Sigmoid colon (tissue), 7 donors: ENCODE results near the gene TPCN1. TPM values are rescaled to one million over a fixed set of nuclear protein-coding genes. Genes with fewer than 3 reads are reported as not detected.
"Not testable (repeated sequence)": the region's sequence is repeated elsewhere in the genome, so short reads cannot be mapped to it uniquely, and the experiment has no call there.

Experiments
- DNase-seq: peaks from one replicate; pipeline ENCODE4 v3.0.0-alpha.2; 2019
- H3K27ac ChIP-seq, 4 donors: fragments of 200-600 bp; sonication (generic); one replicate each; pipeline ENCODE4 v1.5.1; 2016 to 2019; ENCODE audit warnings: mild to moderate bottlenecking in 1 of 4
- H3K27me3 ChIP-seq, 3 donors: fragments of 200-600 bp; sonication (generic); one replicate each; pipeline ENCODE4 v1.5.1; 2019; ENCODE audit warnings: mild to moderate bottlenecking in 1 of 3
- H3K36me3 ChIP-seq, 4 donors: fragments of 200-600 bp; sonication (generic); one replicate each; pipeline ENCODE4 v1.5.1; 2016 to 2019
- H3K4me1 ChIP-seq, 4 donors: fragments of 200-600 bp; sonication (generic); one replicate each; pipeline ENCODE4 v1.5.1; 2017 to 2019
- H3K4me3 ChIP-seq, 4 donors: fragments of 200-600 bp; sonication (generic); one replicate each; pipeline ENCODE4 v1.5.1; 2017 to 2019; ENCODE audit warnings: mild to moderate bottlenecking in 2 of 4, moderate library complexity in 1 of 4
- H3K9me3 ChIP-seq, 4 donors: fragments of 200-600 bp in 3 of 4; sonication (generic) in 3 of 4; one replicate each; pipeline versions ENCODE4 v1.5.1 to v1.6.1; 2013 to 2019
- EP300 ChIP-seq, 4 donors: sonication (generic); formaldehyde crosslinking; IDR thresholded peaks; one replicate each; pipeline ENCODE4 v1.6.1; 2017; ENCODE audit warnings: antibody characterized with exemption in 4 of 4
- POLR2A ChIP-seq, 2 donors: fragments of 450-650 bp; IDR thresholded peaks; one replicate each; pipeline ENCODE4 v1.6.1; 2016; ENCODE audit warnings: antibody characterized with exemption in 2 of 2, mild to moderate bottlenecking in 2 of 2, moderate library complexity in 2 of 2
- POLR2AphosphoS5 ChIP-seq, 4 donors: sonication (generic); formaldehyde crosslinking; IDR thresholded peaks; one replicate each; pipeline ENCODE4 v1.6.1; 2017; ENCODE audit warnings: antibody characterized with exemption in 4 of 4
- WGBS, 2 donors: extraction: QIAGEN DNeasy Blood & Tissue Kit; methylation state at CpG; one replicate each; pipeline ENCODE4 v1.1.7; 2013; 5-methylcytosine and 5-hydroxymethylcytosine counted together
- intact Hi-C: fragments of 100-400 bp; cut with DNase I; formaldehyde crosslinking; loops from one replicate; pipeline ENCODE4 v1.15.1; 2023
- polyA plus RNA-seq, 3 donors: library from polyadenylated mRNA; stranded (reverse); fragments of 200-250 nt; gene quantifications; one replicate each; pipeline ENCODE4 v1.2.3, GENCODE V29; 2013
- total RNA-seq, 4 donors: library from RNA; depleted of rRNA; stranded (reverse); fragments of >200 nt; gene quantifications; one replicate each; pipeline ENCODE4 v1.1.0, GENCODE V29; 2016
- TF ChIP-seq, protein P1 (sequence below), 4 experiments: fragments of 450-650 bp in 3 of 4; fragments of 200-600 bp in 1 of 4; IDR thresholded peaks; one replicate each; pipeline ENCODE4 v1.5.1; 2016 to 2019; ENCODE audit warnings: antibody characterized with exemption in 4 of 4, mild to moderate bottlenecking in 3 of 4, moderate library complexity in 2 of 4
- donor health status: healthy with polysubstance abuse.
- donor health status: Bipolar disorder and iron deficiency.
- donor health status: healthy.

Gene TPCN1
- total and polyA plus RNA-seq, 7 donors, result 6.0 to 51.5 (median 28.3) TPM

DNA sequence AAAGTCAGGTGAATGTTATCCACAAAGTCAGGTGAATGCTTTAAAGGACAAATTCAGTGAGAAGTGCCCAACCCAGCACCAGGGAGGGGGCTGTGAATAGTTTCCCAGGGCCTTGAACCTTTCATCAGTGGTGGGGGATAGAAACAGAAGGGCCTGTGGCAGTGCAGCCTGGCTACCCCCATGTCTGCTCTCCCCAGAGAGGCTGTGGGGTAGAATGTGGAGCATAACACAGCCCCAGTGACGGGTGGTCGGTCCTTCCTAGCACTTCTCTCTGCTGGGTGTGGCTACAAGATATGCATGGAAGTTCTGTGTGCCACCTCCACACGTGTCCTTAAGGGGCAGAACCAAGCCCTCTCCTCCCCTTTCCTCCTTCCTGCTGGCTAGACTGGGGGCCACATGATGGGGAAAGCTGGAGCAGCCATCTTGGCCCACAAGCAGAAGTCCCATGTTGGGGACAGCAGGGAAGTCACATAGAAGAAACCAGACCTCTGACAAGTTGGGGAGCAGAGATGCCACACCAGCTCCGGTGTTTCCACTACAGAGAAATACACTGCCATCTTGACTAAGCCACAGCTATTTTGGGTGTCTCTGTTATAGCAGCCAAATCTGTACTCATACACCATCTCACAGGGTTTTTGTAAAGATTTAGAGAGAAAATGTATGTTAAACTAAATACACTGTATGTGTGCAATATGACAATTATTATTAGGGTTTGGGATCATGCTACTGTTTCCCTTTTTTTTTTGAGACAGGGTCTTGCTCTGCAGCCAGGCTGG, 18.8 kb upstream of the TPCN1 start:
- H3K4me3 ChIP-seq, result no peak overlapping the region
- no peaks in the 10 kb centered on the region for H3K36me3 ChIP-seq
- TF ChIP-seq, protein P1, sequence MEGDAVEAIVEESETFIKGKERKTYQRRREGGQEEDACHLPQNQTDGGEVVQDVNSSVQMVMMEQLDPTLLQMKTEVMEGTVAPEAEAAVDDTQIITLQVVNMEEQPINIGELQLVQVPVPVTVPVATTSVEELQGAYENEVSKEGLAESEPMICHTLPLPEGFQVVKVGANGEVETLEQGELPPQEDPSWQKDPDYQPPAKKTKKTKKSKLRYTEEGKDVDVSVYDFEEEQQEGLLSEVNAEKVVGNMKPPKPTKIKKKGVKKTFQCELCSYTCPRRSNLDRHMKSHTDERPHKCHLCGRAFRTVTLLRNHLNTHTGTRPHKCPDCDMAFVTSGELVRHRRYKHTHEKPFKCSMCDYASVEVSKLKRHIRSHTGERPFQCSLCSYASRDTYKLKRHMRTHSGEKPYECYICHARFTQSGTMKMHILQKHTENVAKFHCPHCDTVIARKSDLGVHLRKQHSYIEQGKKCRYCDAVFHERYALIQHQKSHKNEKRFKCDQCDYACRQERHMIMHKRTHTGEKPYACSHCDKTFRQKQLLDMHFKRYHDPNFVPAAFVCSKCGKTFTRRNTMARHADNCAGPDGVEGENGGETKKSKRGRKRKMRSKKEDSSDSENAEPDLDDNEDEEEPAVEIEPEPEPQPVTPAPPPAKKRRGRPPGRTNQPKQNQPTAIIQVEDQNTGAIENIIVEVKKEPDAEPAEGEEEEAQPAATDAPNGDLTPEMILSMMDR (IDR thresholded peaks at IDR 0.05), result no peak
- TF ChIP-seq EP300 (IDR thresholded peaks at IDR 0.05) (no peak), POLR2AphosphoS5 (IDR thresholded peaks at IDR 0.05) (no peak)
- H3K9me3 ChIP-seq, result no peaks in the 10 kb centered on the region
- DNase-seq, result no peak
- intact Hi-C loops, result no loop called here
- no peaks in the 10 kb centered on the region for H3K27me3 ChIP-seq
- H3K4me1 ChIP-seq, result peaks cover 0 to 5% (median 0%) of the 10 kb centered on the region in 4 donors
- no peak overlapping the region for H3K27ac ChIP-seq
- WGBS, 2 donors, result 83 to 88% methylated on average over 4 of the region's 4 CpGs

DNA sequence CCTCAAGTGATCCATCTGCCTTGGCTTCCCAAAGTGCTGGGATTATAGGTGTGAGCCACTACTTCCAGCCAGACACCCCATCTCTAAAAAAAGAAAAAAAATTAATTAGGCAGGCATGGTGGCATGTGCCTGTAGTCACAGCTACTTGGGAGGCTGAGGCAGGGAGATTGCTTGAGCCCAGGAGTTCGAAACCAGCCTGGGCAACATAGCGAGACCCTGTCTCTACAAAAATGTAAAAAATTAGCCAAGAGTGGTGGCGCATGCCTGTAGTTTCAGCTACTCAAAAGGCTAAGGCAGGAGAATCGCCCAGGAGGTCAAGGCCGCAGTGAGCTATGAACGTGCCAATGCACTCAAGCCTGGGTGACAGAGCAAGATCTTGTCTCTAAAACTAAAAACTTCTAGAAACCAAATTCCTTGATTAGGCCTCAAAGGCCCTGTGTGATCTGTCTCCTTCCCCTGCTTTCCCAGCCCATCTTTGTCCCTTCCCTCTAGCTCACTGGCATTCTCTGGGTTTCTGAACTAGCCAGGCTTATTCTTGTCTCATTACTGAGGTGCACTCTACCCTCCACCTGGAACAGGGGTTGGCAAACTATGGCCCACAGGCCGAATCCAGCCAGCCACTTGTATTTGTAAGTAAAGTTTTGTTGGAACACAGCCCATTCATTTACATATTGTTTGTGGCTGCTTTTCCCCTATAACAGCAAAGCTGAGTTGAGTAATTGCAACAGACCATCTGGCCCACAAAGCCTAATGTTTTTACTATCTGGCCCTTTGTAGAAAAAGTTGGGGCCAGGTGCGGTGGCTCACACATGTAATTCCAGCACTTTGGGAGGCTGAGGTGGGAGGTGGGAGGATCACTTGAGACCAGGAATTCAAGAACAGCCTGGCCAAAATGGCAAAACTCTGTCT, 17.2 kb upstream of the TPCN1 start:
- DNase-seq, result no peak
- Histone ChIP-seq H3K4me3 (no peak overlapping the region), H3K36me3 (no peaks in the 10 kb centered on the region), H3K9me3 (no peaks in the 10 kb centered on the region), H3K4me1 (peaks cover 0 to 5% (median 0%) of the 10 kb centered on the region in 4 donors), H3K27me3 (no peaks in the 10 kb centered on the region), H3K27ac (no peak overlapping the region)
- TF ChIP-seq EP300 (IDR thresholded peaks at IDR 0.05) (no peak), POLR2AphosphoS5 (IDR thresholded peaks at IDR 0.05) (no peak), POLR2A (IDR thresholded peaks at IDR 0.05) (no peak)
- 89 to 91% methylated on average over 8 of the region's 8 CpGs for WGBS, 2 donors
- intact Hi-C loops, result no loop called here

DNA sequence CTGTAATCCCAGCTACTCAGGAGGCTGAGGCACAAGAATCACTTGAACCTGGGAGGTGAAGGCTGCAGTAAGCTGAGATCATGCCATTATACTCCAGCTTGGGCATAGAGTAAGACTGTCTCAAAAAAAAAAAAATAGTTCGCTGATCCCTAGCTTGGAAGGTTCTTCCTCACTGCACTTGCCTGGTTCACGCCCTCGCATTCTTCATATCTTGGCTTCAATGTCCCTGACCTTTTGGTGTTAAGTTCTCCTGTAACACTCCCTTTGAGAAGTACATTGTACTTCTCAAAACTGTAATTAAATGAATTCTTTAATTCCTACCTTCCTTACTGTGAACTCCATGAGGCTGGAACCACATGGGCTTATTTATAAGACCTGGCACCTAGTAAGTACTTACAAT, 16.5 kb upstream of the TPCN1 start:
- intact Hi-C loops, result no loop called here
- no peaks in the 10 kb centered on the region for H3K36me3 ChIP-seq
- H3K4me3 ChIP-seq, result no peak overlapping the region
- 78 to 89% methylated on average over 3 of the region's 3 CpGs for WGBS, 2 donors
- DNase-seq, result no peak
- no peaks in the 10 kb centered on the region for H3K27me3 ChIP-seq
- no peak overlapping the region for H3K27ac ChIP-seq
- H3K9me3 ChIP-seq, result no peaks in the 10 kb centered on the region
- TF ChIP-seq POLR2AphosphoS5 (IDR thresholded peaks at IDR 0.05) (no peak), EP300 (IDR thresholded peaks at IDR 0.05) (no peak)
- TF ChIP-seq, protein P1 (IDR thresholded peaks at IDR 0.05), result no peak
- H3K4me1 ChIP-seq, result peaks cover 0 to 5% (median 0%) of the 10 kb centered on the region in 4 donors

DNA sequence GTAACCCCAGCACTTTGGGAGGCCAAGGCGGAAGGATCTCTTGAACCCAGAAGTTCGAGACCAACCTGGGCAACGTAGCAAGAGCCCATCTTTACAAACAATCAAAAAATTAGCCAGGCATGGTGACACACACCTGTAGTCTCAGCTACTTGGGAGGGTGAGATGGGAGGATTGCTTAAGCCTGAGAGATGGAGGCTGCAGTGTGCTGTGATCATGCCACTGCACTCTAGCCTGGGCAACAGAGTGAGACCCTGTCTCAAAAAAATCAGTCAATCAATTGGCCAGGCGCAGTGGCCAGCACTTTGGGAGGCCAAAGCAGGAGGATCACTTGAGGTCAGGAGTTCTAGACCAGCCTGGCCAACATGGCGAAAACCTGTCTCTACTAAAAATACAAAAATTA, 14.5 kb upstream of the TPCN1 start:
- H3K36me3 ChIP-seq, intact Hi-C loops, H3K9me3 ChIP-seq, H3K4me3 ChIP-seq, DNase-seq, H3K27ac ChIP-seq, H3K4me1 ChIP-seq, H3K27me3 ChIP-seq: not testable (repeated sequence)
- whole genome bisulfite sequencing, 2 donors, result 96 to 97% methylated on average over 5 of the region's 5 CpGs

DNA sequence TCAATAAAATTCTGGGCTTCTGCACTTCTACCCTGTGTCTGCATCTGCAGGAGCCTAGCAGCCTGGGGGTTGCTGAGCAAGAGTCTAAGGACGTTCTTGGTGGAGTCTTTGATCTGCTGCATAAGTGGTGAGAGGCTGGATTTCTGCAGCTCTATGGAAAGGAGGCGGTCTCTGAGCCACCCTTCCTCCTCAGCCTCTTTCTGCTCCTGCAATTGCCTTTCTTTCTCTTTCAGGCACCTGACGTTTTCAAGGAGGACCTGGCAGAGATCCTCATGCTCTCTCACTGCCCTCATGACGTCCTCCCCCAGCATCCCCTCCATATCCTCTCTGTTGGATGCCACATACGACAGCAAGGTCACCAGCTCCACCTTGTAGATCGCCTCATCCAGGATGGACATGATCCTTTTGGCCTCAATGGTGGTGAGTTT, 13.6 kb upstream of the TPCN1 start:
- TF ChIP-seq, protein P1 (IDR thresholded peaks at IDR 0.05), result no peak
- TF ChIP-seq POLR2AphosphoS5 (IDR thresholded peaks at IDR 0.05) (no peak), POLR2A (IDR thresholded peaks at IDR 0.05) (no peak), EP300 (IDR thresholded peaks at IDR 0.05) (no peak)
- Histone ChIP-seq H3K27me3 (no peaks in the 10 kb centered on the region), H3K36me3 (no peaks in the 10 kb centered on the region), H3K27ac (peak overlapping the region in 1 of 4 donors; percentile 49), H3K4me1 (no peaks in the 10 kb centered on the region), H3K4me3 (no peak overlapping the region), H3K9me3 (no peaks in the 10 kb centered on the region)
- intact Hi-C loops, result no loop called here
- no peak for DNase-seq
- 57 to 79% methylated on average over 6 of the region's 6 CpGs for WGBS, 2 donors
